GM19193 (cell line): Measurements from ENCODE around the gene DNER.

Experiments used
- POLR2A ChIP-seq: IDR thresholded peaks from 4 replicates; pipeline ENCODE4 v1.6.1; 2011; ENCODE audit not compliant: insufficient read depth, insufficient read length; ENCODE audit errors: extremely low read depth

DNER gene

GRCh38 chr2:229410264-229410663 lies 304.1 kb downstream of the DNER start:
- TF ChIP-seq POLR2A = no peak

GRCh38 chr2:229409751-229410181 lies 304.6 kb downstream of the DNER start:
- no peak for TF ChIP-seq POLR2A

GRCh38 chr2:229408962-229409361 lies 305.4 kb downstream of the DNER start:
- no peak for TF ChIP-seq POLR2A

GRCh38 chr2:229408356-229408755 lies 306.0 kb downstream of the DNER start:
- TF ChIP-seq POLR2A = no peak

- no peak for TF ChIP-seq POLR2A
Measured at GRCh38 chr2:229407170-229407569, 307.2 kb downstream of the DNER start.

GRCh38 chr2:229405796-229406195 lies 308.6 kb downstream of the DNER start:
- no peak for TF ChIP-seq POLR2A

GRCh38 chr2:229403296-229403695 lies 311.1 kb downstream of the DNER start:
- TF ChIP-seq POLR2A = no peak

GRCh38 chr2:229401171-229401865 lies 313.0 kb downstream of the DNER start:
- TF ChIP-seq POLR2A = no peak

GRCh38 chr2:229393926-229394325 lies 320.4 kb downstream of the DNER start:
- TF ChIP-seq POLR2A = no peak

- no peak for TF ChIP-seq POLR2A
Measured at GRCh38 chr2:229392196-229392595, 322.2 kb downstream of the DNER start.

GRCh38 chr2:229388731-229389130 lies 325.6 kb downstream of the DNER start:
- TF ChIP-seq POLR2A = no peak

GRCh38 chr2:229387866-229388265 lies 326.5 kb downstream of the DNER start:
- no peak for TF ChIP-seq POLR2A

GRCh38 chr2:229380101-229380625 lies 334.2 kb downstream of the DNER start:
- TF ChIP-seq POLR2A = no peak

GRCh38 chr2:229378386-229378785 lies 336.0 kb downstream of the DNER start:
- no peak for TF ChIP-seq POLR2A

GRCh38 chr2:229376866-229377265 lies 337.5 kb downstream of the DNER start:
- no peak for TF ChIP-seq POLR2A

GRCh38 chr2:229375251-229375650 lies 339.1 kb downstream of the DNER start:
- TF ChIP-seq POLR2A = no peak
